C4-2B (cell line): Measurements from ENCODE around the gene CHCHD5.
"Not testable (repeated sequence)": the region's sequence is repeated elsewhere in the genome, so short reads cannot be mapped to it uniquely, and the experiment has no call there.

Experiments used
- ZFX ChIP-seq: fragments of 450-650 bp; IDR thresholded peaks from 2 replicates; pipeline ENCODE4 v1.6.1; 2017
- TF ChIP-seq, protein P1 (sequence below): fragments of 450-650 bp; conservative IDR thresholded peaks from 2 replicates; pipeline ENCODE4 v1.5.1; 2017; ENCODE audit warnings: mild to moderate bottlenecking

DNA sequence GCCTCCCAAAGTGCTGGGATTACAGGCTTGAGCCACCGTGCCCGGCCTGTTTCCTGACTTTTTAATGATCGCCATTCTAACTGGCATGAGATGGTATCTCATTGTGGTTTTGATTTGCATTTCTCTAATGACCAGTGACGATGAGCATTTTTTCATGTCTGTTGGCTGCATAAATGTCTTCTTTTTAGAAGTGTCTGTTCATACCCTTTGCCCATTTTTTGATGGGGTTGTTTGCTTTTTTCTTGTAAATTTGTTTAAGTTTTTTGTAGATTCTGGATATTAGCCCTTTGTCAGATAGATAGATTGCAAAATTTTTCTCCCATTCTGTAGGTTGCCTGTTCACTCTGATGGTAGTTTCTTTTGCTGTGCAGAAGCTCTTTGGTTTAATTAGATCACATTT, 24.9 kb downstream of the CHCHD5 start:
- TF ChIP-seq, protein P1, sequence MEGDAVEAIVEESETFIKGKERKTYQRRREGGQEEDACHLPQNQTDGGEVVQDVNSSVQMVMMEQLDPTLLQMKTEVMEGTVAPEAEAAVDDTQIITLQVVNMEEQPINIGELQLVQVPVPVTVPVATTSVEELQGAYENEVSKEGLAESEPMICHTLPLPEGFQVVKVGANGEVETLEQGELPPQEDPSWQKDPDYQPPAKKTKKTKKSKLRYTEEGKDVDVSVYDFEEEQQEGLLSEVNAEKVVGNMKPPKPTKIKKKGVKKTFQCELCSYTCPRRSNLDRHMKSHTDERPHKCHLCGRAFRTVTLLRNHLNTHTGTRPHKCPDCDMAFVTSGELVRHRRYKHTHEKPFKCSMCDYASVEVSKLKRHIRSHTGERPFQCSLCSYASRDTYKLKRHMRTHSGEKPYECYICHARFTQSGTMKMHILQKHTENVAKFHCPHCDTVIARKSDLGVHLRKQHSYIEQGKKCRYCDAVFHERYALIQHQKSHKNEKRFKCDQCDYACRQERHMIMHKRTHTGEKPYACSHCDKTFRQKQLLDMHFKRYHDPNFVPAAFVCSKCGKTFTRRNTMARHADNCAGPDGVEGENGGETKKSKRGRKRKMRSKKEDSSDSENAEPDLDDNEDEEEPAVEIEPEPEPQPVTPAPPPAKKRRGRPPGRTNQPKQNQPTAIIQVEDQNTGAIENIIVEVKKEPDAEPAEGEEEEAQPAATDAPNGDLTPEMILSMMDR: not testable (repeated sequence)
- not testable (repeated sequence) for TF ChIP-seq ZFX
